Fibroblast of skin of scalp (primary cell): ENCODE measurements around the gene OAF. TPM values are rescaled to one million over a fixed set of nuclear protein-coding genes. Genes with fewer than 3 reads are reported as not detected.
"Not testable (repeated sequence)": the region's sequence is repeated elsewhere in the genome, so short reads cannot be mapped to it uniquely, and the experiment has no call there.

Experiments used
- DNase-seq: peaks from one replicate; pipeline ENCODE4 v3.0.0-alpha.2; 2013
- polyA plus RNA-seq, 2 experiments: library from polyadenylated mRNA; unstranded; fragments of 120-200 nt; gene quantifications; one replicate each; pipeline ENCODE4 v1.2.1, GENCODE V29; 2013; ENCODE audit not compliant: insufficient read length in 2 of 2

OAF gene
- 41.1 TPM for polyA plus RNA-seq (2013, experiment 1 of 2; ENCODE audit: insufficient read length)
- polyA plus RNA-seq (2013, experiment 2 of 2; ENCODE audit: insufficient read length): 33.3 TPM

- DNase-seq: peak; percentile 88
These were observed at the start of gene OAF for GRCh38 chr11:120210626-120211521. TSS of gene OAF (plus strand) at chr11:120211032. CDS start at chr11:120211280, 248 bp downstream.

GRCh38 chr11:120167659-120168058, 43.2 kb upstream of the OAF start:
- DNase-seq: no peak

GRCh38 chr11:120168108-120168959, 42.5 kb upstream of the OAF start:
- DNase-seq: no peak

- DNase-seq: peak; percentile 61
These were observed 41.7 kb upstream of the OAF start for GRCh38 chr11:120168960-120169681.

GRCh38 chr11:120169981-120170698, 40.7 kb upstream of the OAF start:
- no peak for DNase-seq

GRCh38 chr11:120170741-120171261, 40.0 kb upstream of the OAF start:
- DNase-seq: no peak

GRCh38 chr11:120172054-120172911, 38.5 kb upstream of the OAF start:
- DNase-seq: peak; percentile 65

- DNase-seq: no peak
These were observed 37.7 kb upstream of the OAF start for GRCh38 chr11:120173019-120173705.

GRCh38 chr11:120173807-120174206, 37.0 kb upstream of the OAF start:
- no peak for DNase-seq

GRCh38 chr11:120174866-120175265, 36.0 kb upstream of the OAF start:
- no peak for DNase-seq

- no peak for DNase-seq
These were observed 32.2 kb upstream of the OAF start for GRCh38 chr11:120178561-120179056.

GRCh38 chr11:120179057-120179672, 31.7 kb upstream of the OAF start:
- no peak for DNase-seq

GRCh38 chr11:120180063-120180462, 30.8 kb upstream of the OAF start:
- not testable (repeated sequence) for DNase-seq

- DNase-seq: peak; percentile 53
These were observed 30.1 kb upstream of the OAF start for GRCh38 chr11:120180551-120181232.

- no peak for DNase-seq
These were observed 29.4 kb upstream of the OAF start for GRCh38 chr11:120181376-120181975.

- no peak for DNase-seq
These were observed 28.5 kb upstream of the OAF start for GRCh38 chr11:120182372-120182771.

- DNase-seq: no peak
These were observed 27.9 kb upstream of the OAF start for GRCh38 chr11:120182790-120183491.
